Left ventricle myocardium superior (tissue), 1 donor: ENCODE data around the gene SPRING1. TPM values are rescaled to one million over a fixed set of nuclear protein-coding genes. Genes with fewer than 3 reads are reported as not detected.
"Not testable (repeated sequence)": the region's sequence is repeated elsewhere in the genome, so short reads cannot be mapped to it uniquely, and the experiment has no call there.

ENCODE experiments used
- ATAC-seq: fragments of 200-7000 bp; cut with Tn5 transposase; one replicate; pipeline ENCODE4 v1.9.1; 2020; ENCODE audit warnings: mild to moderate bottlenecking, moderate library complexity
- DNase-seq: peaks from one replicate; pipeline ENCODE4 v3.0.0-alpha.2; 2020
- intact Hi-C: fragments of 100-400 bp; cut with micrococcal nuclease; formaldehyde crosslinking; loops from one replicate; pipeline ENCODE4 v1.11.0; 2022
- total RNA-seq: library from RNA; stranded (reverse); fragmentation: NEBNext Ultra II Directional; extraction: Animal tissue kit (Norgen Biotek cat#: 25700); gene quantifications from one replicate; pipeline ENCODE4 v1.2.1, GENCODE V29; 2021
- donor health status: DM: no; HTN: yes; CAD: no; lungs with severe emphysema.

SPRING1 gene
- total RNA-seq, 1 donor from 2014 or later: 9.2 TPM

DNA sequence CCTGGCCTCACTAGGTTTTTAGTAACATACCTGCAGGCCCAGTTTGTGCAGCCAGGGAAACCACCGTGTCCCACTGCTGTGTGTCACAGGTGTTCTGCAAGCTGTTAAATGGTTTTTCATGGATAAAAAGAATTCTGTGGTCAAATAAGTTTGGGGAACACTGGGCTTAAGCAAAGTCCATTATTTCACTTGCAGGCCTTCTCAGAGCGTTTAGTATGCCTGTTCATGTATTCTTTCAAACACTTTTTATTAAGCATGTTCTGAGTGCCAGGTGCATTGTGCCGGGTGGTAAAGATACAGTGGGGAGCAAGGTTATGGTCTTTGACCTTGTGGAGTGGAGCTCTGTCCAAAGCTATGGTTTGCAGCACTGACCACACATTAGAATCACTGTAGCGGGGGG lies 7.7 kb upstream of the SPRING1 start:
- intact Hi-C loops: no loop called here
- ATAC-seq (no peak), DNase-seq (no peak)

DNA sequence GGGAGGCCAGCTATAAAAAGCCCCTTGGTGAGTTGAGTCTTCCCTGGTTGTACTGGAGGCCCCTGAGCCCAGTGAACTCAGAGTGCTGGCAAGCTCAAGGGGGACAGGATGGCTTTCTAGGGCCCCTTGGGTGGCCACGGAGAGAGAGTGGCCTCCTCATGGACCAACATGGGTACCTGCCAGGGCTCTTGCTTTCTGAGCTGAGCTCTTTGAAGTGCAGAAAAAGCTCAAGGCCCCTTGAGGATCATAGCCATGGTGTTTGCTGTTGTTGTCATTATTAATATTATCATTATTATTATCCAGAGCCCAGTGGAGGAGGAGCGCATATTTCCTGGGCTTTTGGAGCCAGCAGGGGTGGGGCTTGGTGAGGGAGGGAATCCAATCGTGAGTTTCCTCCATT lies 6.9 kb upstream of the SPRING1 start:
- intact Hi-C loops: no loop called here
- no peak for ATAC-seq
- DNase-seq: no peak

DNA sequence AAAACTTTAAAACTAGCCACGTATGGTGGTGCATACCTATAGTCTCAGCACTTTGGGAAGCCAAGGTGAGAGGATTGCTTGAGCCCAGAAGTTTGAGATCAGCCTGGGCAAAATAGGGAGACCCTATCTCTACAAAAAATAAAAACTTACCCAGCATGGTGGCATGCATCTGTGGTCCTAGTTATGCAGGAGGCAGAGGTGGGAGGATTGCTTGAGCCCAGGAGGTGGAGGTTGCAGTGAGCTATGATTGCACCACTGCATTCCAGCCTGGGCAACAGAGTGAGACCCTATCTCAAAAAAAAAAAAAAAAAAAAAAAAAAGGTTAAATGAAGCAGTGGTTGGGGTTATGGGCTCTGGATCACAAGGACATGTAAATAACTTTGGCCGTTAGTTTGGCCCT lies 4.9 kb upstream of the SPRING1 start:
- intact Hi-C loops, DNase-seq, ATAC-seq: not testable (repeated sequence)

- ATAC-seq: no peak
- DNase-seq: no peak
- intact Hi-C loops: no loop called here
Measured at GRCh38 chr12:116739381-116739887, 1.6 kb upstream of the SPRING1 start.

- DNase-seq: no peak
- intact Hi-C loops: no loop called here
- no peak for ATAC-seq
Measured at GRCh38 chr12:116736962-116737773, 701 bp downstream of the SPRING1 start.

GRCh38 chr12:116735951-116736599 lies 1.8 kb downstream of the SPRING1 start:
- DNase-seq (no peak), ATAC-seq (no peak)
- intact Hi-C loops: no loop called here

DNA sequence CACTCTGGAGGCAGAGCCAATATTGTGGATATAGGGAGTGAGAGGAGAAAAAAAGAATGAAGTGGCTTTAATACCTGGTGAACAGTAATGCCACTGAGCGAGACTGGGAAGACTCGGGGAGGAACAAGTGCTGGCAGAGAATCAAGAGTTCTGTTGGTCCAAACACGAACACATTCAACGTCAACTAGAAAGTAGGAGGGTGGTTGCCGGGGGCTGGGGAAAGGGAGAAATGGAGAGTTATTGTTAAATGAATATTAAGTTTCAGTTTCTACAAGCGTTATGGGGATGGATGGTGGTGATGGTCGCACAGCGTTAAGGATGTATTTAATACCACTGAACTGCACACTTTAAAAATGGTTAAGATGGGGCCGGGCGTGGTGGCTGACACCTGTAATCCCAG lies 2.8 kb downstream of the SPRING1 start:
- DNase-seq (no peak), ATAC-seq (no peak)
- intact Hi-C loops: no loop called here

DNA sequence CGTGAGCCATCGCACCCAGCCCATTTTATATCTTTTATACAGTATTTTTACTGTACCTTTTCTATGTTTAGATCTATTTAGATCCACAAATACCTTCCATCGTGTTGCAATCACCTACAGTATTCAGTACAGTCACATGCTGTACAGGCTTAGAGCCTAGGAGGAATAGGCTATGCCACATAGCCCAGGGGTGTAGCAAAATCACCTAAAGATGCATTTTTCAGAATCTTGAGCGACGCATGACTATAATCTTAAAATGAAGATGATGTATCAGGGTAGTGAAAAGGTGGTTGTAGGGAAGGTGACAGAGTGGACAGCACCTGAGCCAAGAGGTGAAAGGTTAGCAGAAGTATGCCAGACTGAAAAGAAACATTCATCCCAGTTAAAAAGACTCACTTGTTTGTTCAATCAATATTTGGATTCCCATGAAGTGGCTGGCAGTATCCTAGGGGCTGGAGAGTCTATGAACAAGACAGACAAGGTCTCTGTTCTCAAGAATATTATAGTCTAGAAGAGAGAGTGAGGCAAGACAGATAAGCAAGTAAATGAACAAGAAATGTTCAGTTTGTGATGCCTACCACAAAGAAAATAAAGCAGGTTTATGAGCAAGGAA lies 3.6 kb downstream of the SPRING1 start:
- intact Hi-C loops: no loop called here
- no peak for ATAC-seq
- no peak for DNase-seq

GRCh38 chr12:116731801-116732200 lies 6.1 kb downstream of the SPRING1 start:
- no peak for ATAC-seq
- intact Hi-C loops: no loop called here
- no peak for DNase-seq

DNA sequence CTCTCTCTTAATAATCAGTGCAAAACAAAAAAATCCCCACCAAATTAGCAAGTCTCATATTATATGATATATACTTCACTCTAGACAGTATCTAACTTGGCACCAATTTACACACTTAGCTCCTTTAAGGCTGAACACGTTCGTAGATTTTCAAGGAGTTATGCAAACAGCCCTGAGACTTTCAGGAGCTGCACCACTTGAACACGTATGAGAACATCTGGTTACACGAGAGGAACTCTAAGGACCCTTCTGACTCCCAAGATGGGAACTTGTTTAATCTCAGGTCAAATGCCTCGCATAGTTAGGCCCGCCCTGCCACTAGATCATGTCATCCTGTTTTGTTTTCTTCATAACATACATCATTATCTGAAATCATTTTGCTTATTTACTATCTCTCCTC lies 10.0 kb downstream of the SPRING1 start:
- intact Hi-C loops: no loop called here
- ATAC-seq (no peak), DNase-seq (no peak)

DNA sequence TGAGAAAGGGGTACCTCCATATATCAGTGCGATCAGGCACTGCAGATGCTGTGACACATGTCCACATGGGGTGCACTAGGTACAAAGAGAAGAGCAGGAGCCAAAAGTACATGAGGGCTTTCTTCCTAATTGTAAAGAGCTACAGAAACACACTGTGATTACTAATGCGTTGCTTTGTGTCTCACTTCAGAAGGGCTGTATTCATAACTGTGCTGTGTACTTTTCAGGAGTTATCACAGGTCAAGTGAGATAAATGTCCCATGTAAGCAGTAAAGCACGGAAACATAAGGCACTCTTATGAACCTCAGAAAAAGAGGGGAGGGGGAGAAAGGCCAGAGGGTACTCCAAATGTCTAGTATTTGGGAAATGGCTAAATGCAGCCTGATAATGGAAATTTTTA lies 10.6 kb downstream of the SPRING1 start:
- DNase-seq: no peak
- intact Hi-C loops: no loop called here
- ATAC-seq: peak; percentile 27

DNA sequence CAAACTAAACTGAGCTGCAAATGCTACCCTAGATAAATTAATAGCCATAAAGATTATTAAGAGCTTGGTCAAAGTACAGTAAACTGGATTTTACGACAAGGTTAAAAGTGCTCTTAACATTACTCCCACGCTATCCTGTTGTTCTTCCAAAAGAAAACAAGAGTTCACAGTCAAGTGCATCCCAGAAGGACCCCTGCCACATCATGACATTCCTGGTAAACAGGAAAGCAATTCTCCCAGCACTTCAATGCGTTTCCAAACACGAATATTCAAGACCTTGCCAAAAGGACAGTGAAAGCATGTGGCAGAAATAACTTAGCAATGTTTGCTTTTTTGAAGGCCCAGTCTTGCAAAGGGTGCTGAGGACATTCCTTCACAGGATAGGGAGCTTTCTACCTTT lies 11.2 kb downstream of the SPRING1 start:
- intact Hi-C loops: no loop called here
- ATAC-seq (peak; percentile 19), DNase-seq (no peak)

- intact Hi-C loops: no loop called here
- ATAC-seq (no peak), DNase-seq (no peak)
Measured at GRCh38 chr12:116722245-116722644, 15.6 kb downstream of the SPRING1 start.

DNA sequence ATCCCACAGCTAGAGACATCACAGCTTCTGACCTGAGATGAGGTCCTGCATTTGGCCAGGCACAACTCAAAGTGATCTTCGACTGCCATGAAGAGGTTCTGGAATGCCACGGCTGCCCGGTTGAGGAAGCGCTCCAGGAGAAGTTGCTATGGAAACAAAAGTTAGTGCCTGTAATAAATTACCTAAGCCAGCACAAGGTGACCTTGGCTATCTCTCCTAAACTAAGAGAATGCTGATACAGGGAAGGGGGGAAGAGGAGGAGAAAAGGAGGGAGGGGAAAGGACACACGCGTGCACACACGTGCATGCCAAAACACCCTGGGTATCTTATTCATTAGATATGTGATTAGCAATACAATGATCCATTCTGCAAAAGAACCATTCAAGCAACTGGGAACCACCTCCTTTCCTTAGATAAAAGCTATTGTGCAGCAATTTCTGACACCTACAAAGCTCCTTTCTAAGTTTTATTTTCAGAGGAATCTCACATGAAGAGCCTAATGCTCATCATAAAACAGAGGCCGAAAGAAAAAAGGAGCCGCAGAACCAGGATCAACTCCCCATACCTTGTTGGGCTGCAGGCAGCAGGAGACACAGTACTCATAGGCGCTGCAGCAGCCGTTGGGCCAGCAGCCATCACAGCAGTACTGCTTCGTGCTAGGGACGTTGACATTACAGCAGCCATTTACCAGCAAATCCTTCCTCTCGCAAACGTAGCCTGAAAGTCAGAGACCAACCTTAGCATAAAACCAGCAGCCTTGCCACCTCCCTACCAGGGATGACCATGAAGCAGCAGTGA lies 17.9 kb downstream of the SPRING1 start:
- ATAC-seq (peak; percentile 42), DNase-seq (no peak)
- intact Hi-C loops: loop anchor here (10.0 kb wide), 1 partner anchor 405 kb away; no protein-coding TSS in a partner anchor

DNA sequence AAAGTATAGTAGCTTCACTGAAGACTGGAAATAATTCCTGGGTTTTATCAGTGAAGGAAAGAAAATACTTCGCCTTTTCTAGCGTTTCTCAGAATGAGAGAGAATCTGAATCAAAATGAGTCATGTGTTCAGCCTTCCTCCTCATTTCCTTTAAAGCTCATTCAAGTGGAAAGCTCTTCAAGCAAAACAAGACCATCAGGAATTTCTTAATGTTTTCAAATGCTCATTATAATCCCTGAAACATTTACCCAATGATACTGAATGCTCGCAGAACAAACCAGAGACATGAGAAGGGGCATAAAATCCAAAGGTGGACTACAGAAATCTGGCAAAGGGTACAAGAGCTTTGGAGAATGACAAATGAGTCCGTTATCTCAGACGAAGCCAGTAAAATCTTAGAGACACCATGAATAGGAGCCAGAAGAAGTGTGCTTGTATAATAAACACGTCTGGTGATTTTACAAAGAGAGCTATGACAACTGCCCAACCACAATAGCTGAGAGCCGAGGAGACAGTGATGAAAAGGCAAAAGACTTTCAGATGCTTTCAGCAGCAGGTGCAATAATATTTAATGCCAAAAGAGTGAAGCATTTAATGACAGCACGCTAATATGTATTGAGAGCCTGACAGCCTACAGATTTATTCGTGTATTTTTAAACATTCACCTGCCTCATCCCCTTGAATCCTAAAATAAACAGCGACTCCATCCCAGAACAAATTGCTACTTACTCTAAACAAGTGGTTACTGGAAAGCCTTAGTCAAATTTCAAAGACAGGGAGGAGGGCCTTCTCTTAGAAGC lies 19.0 kb downstream of the SPRING1 start:
- intact Hi-C loops: loop anchor here (10.0 kb wide), 1 partner anchor 406 kb away; no protein-coding TSS in a partner anchor

DNA sequence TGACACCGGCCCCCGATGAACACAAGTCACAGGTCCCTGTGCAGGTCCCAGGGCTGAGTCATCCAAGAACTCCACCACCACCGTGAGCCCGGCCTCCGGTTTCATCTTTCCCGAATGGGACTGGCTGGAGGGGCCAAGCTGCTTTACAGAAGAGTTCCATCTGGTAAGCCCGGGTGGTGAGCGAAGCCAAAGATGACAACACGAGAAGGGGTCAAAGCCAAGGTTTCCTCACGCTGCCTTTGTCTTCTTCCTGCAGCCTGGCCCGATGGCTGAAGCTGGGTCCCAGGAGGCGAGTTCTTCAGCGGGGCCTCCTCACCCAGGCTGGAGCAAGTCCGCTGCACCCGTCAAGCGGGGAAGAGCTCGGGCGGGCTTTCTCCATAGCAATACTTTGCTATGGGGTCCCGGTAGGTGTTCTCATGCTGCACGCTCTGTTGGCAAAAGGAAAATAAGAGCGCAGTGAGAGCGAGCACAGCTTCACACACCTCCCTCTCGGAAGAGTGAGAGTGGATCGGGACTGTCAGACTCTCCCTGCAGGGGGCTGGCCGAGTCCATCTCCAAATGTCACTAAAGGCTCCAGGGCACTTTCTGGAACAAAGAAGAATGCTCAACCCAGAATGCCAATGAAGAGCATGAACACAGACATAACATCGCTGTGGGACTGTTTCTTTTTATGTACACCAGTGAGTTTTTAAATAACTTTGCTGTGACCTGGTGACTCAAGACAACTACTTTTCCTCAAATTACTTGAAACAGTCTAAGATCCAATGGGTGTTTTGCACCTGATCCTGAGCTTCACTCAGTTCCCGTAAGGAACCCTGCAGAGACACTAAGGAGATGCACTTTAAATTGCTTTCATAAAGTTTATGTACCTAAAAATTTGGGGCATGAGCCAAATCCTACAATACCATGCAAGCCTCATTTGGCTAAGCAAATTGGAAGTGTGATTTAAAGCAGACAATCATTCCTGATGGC lies 20.1 kb downstream of the SPRING1 start:
- intact Hi-C loops: loop anchor here (10.0 kb wide), 1 partner anchor 407 kb away; no protein-coding TSS in a partner anchor
- ATAC-seq: peak; percentile 85
- peak; percentile 81 for DNase-seq

More for the DNA sequence above, 19.0 kb downstream of the SPRING1 start:
- ATAC-seq (peak; percentile 31), DNase-seq (no peak)

DNA sequence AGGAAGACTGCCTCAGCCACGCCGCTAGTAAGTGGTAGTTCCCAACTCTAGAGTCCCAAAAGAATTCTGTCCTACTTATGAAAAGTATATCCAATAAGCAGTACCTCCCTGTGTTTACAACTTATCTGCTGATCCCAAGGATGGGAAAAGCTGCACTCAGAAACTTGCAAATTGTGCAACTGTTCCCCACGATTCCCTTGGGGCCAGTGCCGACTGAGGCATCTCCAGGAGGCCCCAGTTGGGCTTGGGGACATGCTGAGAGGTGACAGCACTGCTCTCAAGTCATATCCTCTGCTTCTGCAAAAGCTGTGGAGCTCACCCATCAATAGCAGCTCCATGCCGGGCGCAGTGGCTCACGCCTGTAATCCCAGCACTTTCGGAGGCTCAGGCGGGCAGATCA lies 23.7 kb downstream of the SPRING1 start:
- DNase-seq (no peak), ATAC-seq (no peak)
- intact Hi-C loops: loop anchor here (10.0 kb wide), 1 partner anchor 411 kb away; no protein-coding TSS in a partner anchor
